ENCODE results near the gene LTB4R2. TPM values are rescaled to one million over a fixed set of nuclear protein-coding genes. Genes with fewer than 3 reads are reported as not detected.

Gene LTB4R2
- total and polyA plus RNA-seq, 2 of the 8 experiments (the other 6 are each of a cell fraction or from before 2014, with no cell fraction given) = 5.3 to 6.7 TPM

GRCh38 chr14:24334431-24335291 lies 24.7 kb downstream of the LTB4R2 start, which contains the start of gene ADCY4 (continued):
- peak; percentile 76 for TF ChIP-seq ASH2L (IDR thresholded peaks at IDR 0.05; ENCODE audit: low read length)
- TF ChIP-seq EZH2 (IDR thresholded peaks at IDR 0.05; ENCODE audit: low read depth, low read length, severe bottlenecking) = peak; percentile 84
- peak; percentile 68 for TF ChIP-seq RNF2 (IDR thresholded peaks at IDR 0.05; ENCODE audit: borderline replicate concordance, low read depth, low read length, missing control alignments, poor library complexity, severe bottlenecking)
- 0 out of 2 replicates have a peak, but pooled peaks have one; percentile 48 for TF ChIP-seq GABPA (IDR thresholded peaks at IDR 0.05; ENCODE audit: borderline replicate concordance, insufficient read depth, low read length)
- TF ChIP-seq CHD1 (IDR thresholded peaks at IDR 0.05; ENCODE audit: low read depth, low read length) = no peak
- TF ChIP-seq POU5F1 (IDR thresholded peaks at IDR 0.05; ENCODE audit: low read depth, low read length) = no peak
- TF ChIP-seq SIRT6 (IDR thresholded peaks at IDR 0.05; ENCODE audit: low read length) = no peak
- 0 out of 2 replicates have a peak, but pooled peaks have one; percentile 20 for TF ChIP-seq YY1 (IDR thresholded peaks at IDR 0.05; ENCODE audit: low read depth, low read length)
- no peak for TF ChIP-seq CBX8 (IDR thresholded peaks at IDR 0.05; ENCODE audit: borderline replicate concordance, low read depth, low read length)
- no peak for TF ChIP-seq CBX5 (IDR thresholded peaks at IDR 0.05; ENCODE audit: low read depth, low read length)
- TF ChIP-seq TEAD4 (IDR thresholded peaks at IDR 0.05; ENCODE audit: low read depth, low read length) = no peak
- TF ChIP-seq TBP (IDR thresholded peaks at IDR 0.05; ENCODE audit: low read depth, low read length) = no peak
- TF ChIP-seq CEBPB (IDR thresholded peaks at IDR 0.05; ENCODE audit: low read depth, low read length) = no peak
